K562 (cell line): ENCODE results near the gene TCF4. TPM values are rescaled to one million over a fixed set of nuclear protein-coding genes. Genes with fewer than 3 reads are reported as not detected.

Experiments used
- ARID1B ChIP-seq: fragments of 450-650 bp; IDR thresholded peaks from 2 replicates; pipeline ENCODE4 v1.6.1; 2016; ENCODE audit warnings: antibody characterized with exemption, mild to moderate bottlenecking, inconsistent platforms
- BCL6 ChIP-seq: fragments of 250-450 bp; sonication (Bioruptor Pico); IDR thresholded peaks from 2 replicates; pipeline ENCODE4 v1.4.0; 2020
- FOXA3 ChIP-seq, 2 experiments: fragments of 450-650 bp in 1 of 2; sonication (generic) in 1 of 2; formaldehyde crosslinking; IDR thresholded peaks in 1 of 2; conservative IDR thresholded peaks in 1 of 2; 2 replicates each; pipeline versions ENCODE4 v1.4.0 to v1.8.0; 2020 to 2022; ENCODE audit warnings: mild to moderate bottlenecking in 2 of 2, missing genetic modification reagents in 1 of 2
- GTF2B ChIP-seq: IDR thresholded peaks from 2 replicates; pipeline ENCODE4 v1.6.1; 2011; ENCODE audit not compliant: insufficient read length; ENCODE audit errors: extremely low read depth
- HMG20B ChIP-seq: fragments of 250-450 bp; sonication (Bioruptor Pico); IDR thresholded peaks from 2 replicates; pipeline ENCODE4 v1.5.0; 2021; ENCODE audit warnings: mild to moderate bottlenecking
- HOMEZ ChIP-seq: fragments of 250-450 bp; sonication (Bioruptor Pico); IDR thresholded peaks from 2 replicates; pipeline ENCODE4 v1.4.0; 2020; ENCODE audit warnings: mild to moderate bottlenecking, moderate library complexity
- MNT ChIP-seq, 2 experiments: fragments of 450-650 bp; conservative IDR thresholded peaks; 2 replicates each; pipeline ENCODE4 v1.6.1; 2017; ENCODE audit warnings: mild to moderate bottlenecking in 2 of 2, moderate library complexity in 2 of 2
- POLR3G ChIP-seq: IDR thresholded peaks from 2 replicates; pipeline ENCODE4 v1.6.1; 2011; ENCODE audit not compliant: insufficient read length, insufficient replicate concordance; ENCODE audit errors: extremely low read depth
- RBM25 ChIP-seq: fragments of 200-400 bp; formaldehyde crosslinking; IDR thresholded peaks from 2 replicates; pipeline ENCODE4 v1.6.1; 2018; ENCODE audit warnings: low read length, low read depth, moderate library complexity; ENCODE audit not compliant: severe bottlenecking
- SIN3B ChIP-seq: fragments of 450-650 bp; IDR thresholded peaks from 2 replicates; pipeline ENCODE4 v1.6.1; 2017; ENCODE audit warnings: low read depth, mild to moderate bottlenecking, moderate library complexity
- SRSF9 ChIP-seq: fragments of 200-400 bp; formaldehyde crosslinking; IDR thresholded peaks from 2 replicates; pipeline ENCODE4 v1.6.1; 2017; ENCODE audit warnings: low read depth, low read length, borderline replicate concordance
- SUPT5H ChIP-seq: fragments of 450-650 bp; IDR thresholded peaks from 2 replicates; pipeline ENCODE4 v1.6.1; 2016
- TARDBP ChIP-seq: fragments of 450-650 bp; IDR thresholded peaks from 2 replicates; pipeline ENCODE4 v1.6.1; 2016
- TEAD2 ChIP-seq: fragments of 450-650 bp; IDR thresholded peaks from 2 replicates; pipeline ENCODE4 v1.6.1; 2016; ENCODE audit warnings: missing genetic modification characterization, control low read depth, missing compliant biosample characterization
- TOE1 ChIP-seq, 2 experiments: fragments of 450-650 bp in 1 of 2; sonication (generic) in 1 of 2; formaldehyde crosslinking in 1 of 2; IDR thresholded peaks; 2 replicates each; pipeline versions ENCODE4 v1.7.1 to v1.8.0; 2016 to 2022; ENCODE audit warnings: borderline replicate concordance in 2 of 2, mild to moderate bottlenecking in 2 of 2, antibody characterized with exemption in 1 of 2, inconsistent platforms in 1 of 2, low read depth in 1 of 2, missing genetic modification reagents in 1 of 2, moderate library complexity in 1 of 2
- ZBTB7A ChIP-seq: IDR thresholded peaks from 2 replicates; pipeline ENCODE4 v1.6.1; 2011; ENCODE audit warnings: low read depth, mild to moderate bottlenecking, low read length, moderate library complexity, borderline replicate concordance; ENCODE audit not compliant: control insufficient read depth
- ZNF217 ChIP-seq: sonication (generic); formaldehyde crosslinking; IDR thresholded peaks from 2 replicates; pipeline ENCODE4 v1.8.0; 2022; ENCODE audit warnings: mild to moderate bottlenecking, missing genetic modification reagents
- ZNF644 ChIP-seq: fragments of 200-800 bp; sonication (Bioruptor generic); IDR thresholded peaks from 2 replicates; pipeline ENCODE4 v1.6.1; 2016; ENCODE audit warnings: low read depth, missing genetic modification characterization, missing compliant biosample characterization
- polyA plus RNA-seq, 8 experiments: library from polyadenylated mRNA; depleted of rRNA in 4 of 8; stranded (reverse) in 5 of 8; unstranded in 3 of 8; fragments of >200 nt; fragmentation: Nextera tagmentation in 2 of 8; fragmentation: Illumina TruSeq in 1 of 8; extraction: Ambion mirVana in 2 of 8; extraction: Trizol in 1 of 8; gene quantifications; 2 replicates each; pipeline versions ENCODE4 v1.2.1 to v1.2.3, GENCODE V29; 2011 to 2014; ENCODE audit warnings: inconsistent platforms in 1 of 8, missing spikeins in 1 of 8
- total RNA-seq, 7 experiments: library from RNA; depleted of rRNA in 6 of 7; stranded (reverse); fragments of >200 nt in 6 of 7; fragmentation: Illumina TruSeq in 2 of 7; extraction: Trizol in 2 of 7; gene quantifications; 2 replicates each; pipeline versions ENCODE4 v1.2.1 to v1.2.3, GENCODE V29; 2011 to 2021; ENCODE audit warnings: low replicate concordance in 1 of 7
- TF ChIP-seq, protein P1 (sequence below): fragments of 200-800 bp; sonication (Bioruptor generic); IDR thresholded peaks from 2 replicates; pipeline ENCODE4 v1.6.1; 2017; ENCODE audit warnings: missing genetic modification characterization, missing compliant biosample characterization

The TCF4 gene
- total and polyA plus RNA-seq, 9 of the 15 experiments (the other 6 are each of a cell fraction or from before 2014, with no cell fraction given): 4.8 to 24.7 (median 15.2) TPM

- no peak for TF ChIP-seq POLR3G
- TF ChIP-seq SUPT5H: no peak
- no peak for TF ChIP-seq RBM25
- peak; percentile 20; the same call in 1 of the 2 replicates for TF ChIP-seq ARID1B
- no peak for TF ChIP-seq TOE1 (IDR thresholded peaks at IDR 0.05; ENCODE audit: borderline replicate concordance)
- TF ChIP-seq TOE1 (CRISPR knock-in tag; IDR thresholded peaks at IDR 0.05; ENCODE audit: borderline replicate concordance, low read depth): no peak
- TF ChIP-seq ZBTB7A: no peak
- TF ChIP-seq SIN3B: no peak
- TF ChIP-seq FOXA3 (CRISPR knock-in tag; conservative IDR thresholded peaks at IDR 0.05 in 1 of 2, IDR thresholded peaks at IDR 0.05 in 1 of 2): peak in 1 of 2 experiments; percentile 16; a peak in 1 of 4 replicates
- TF ChIP-seq GTF2B: no peak
- TF ChIP-seq, protein P1, sequence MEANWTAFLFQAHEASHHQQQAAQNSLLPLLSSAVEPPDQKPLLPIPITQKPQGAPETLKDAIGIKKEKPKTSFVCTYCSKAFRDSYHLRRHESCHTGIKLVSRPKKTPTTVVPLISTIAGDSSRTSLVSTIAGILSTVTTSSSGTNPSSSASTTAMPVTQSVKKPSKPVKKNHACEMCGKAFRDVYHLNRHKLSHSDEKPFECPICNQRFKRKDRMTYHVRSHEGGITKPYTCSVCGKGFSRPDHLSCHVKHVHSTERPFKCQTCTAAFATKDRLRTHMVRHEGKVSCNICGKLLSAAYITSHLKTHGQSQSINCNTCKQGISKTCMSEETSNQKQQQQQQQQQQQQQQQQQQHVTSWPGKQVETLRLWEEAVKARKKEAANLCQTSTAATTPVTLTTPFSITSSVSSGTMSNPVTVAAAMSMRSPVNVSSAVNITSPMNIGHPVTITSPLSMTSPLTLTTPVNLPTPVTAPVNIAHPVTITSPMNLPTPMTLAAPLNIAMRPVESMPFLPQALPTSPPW (CRISPR knock-in tag): peak; percentile 18; the same call in 1 of the 2 replicates
- TF ChIP-seq ZNF217: no peak
- no peak for TF ChIP-seq HMG20B (CRISPR knock-in tag)
- 0 out of 4 replicates have a peak, but pooled peaks of 1 of the 2 experiments have one; percentile 33 for TF ChIP-seq MNT (conservative IDR thresholded peaks at IDR 0.05)
- TF ChIP-seq TARDBP: no peak
- no peak for TF ChIP-seq BCL6 (CRISPR knock-in tag)
- no peak for TF ChIP-seq TEAD2 (tag)
- no peak for TF ChIP-seq ZNF644 (tag)
- TF ChIP-seq SRSF9: no peak
- TF ChIP-seq HOMEZ (CRISPR knock-in tag): no peak
Observed at GRCh38 chr18:55458456-55459203, 129.4 kb downstream of the TCF4 start (continued).
